HG03469 (cell line): Measurements from ENCODE around the gene PADI1.

ENCODE experiments used
- ATAC-seq: cut with Tn5 transposase; IDR thresholded peaks from one replicate; pipeline ENCODE4 v1.9.1; 2021; ENCODE audit warnings: mild to moderate bottlenecking, moderate library complexity, moderate number of reproducible peaks; ENCODE audit not compliant: unreplicated experiment

PADI1 gene

DNA sequence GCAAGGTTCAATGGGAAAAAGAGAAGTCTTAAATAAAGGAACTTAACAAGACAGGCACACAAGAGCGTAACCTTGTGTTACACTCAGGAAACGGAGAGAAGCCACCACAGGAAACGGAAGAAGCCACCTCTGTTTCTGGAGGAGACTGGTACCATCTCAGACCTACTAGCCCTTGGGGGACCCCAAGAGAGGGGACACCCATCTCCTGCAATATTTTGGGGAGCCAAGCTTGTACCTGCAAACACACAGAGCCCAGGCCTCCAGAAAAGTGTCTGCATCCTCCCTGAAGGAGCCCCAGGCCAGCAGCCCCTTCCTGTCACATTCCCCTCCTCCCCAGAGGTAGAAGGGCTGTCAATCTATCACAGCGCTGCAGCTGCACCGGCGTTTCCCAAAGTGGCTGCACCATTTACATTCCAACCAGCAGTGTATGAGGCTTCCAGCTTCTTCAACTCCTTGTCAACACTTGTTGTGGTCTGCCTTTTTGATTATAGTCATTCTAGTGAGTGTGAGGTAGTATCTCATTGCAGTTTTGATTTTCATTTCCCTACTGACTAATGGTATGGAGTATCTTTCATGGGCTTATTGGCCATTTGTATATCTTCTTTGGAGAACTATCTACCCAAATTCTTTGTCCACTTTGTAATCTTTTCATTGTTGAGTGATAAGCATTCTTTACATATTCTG is 23.0 kb upstream of the PADI1 start:
- ATAC-seq = no peak

DNA sequence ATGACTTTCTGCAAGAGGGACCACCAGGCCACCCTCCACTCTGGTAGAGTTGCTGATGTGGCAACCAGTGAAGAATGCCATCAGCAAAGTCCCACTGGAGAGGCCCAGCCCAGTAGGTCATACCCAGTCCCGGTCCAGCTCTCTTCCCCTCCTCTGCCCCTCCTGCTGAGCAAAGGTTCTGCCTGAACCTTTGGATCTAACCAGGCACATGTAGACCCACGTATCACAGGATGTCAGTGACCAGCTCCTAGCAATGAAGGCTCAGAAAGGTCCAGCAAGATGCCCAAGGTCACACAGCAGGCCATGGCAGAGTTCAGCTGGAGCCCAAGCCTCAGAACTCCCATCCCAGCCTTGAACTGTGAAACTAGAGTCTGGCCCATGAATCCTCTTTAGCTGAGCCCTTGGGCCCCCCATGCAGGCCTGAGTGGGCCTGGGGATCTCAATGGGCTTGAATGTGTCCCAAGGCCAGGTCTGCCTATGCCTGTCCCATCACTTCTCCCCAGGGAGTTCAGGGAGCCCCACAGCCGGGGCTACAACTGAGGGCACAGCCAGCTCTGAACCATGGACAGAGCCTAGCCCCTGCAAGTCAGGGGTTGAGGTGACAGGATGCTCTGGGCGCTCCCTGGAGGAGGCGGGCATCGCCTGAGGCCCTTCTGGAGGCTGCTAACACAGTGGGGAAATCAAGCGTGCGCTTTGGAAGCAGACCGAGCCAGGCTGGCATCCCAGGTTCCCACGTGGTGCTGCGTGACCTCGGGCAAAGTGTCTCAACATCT is 21.4 kb upstream of the PADI1 start:
- no peak for ATAC-seq

DNA sequence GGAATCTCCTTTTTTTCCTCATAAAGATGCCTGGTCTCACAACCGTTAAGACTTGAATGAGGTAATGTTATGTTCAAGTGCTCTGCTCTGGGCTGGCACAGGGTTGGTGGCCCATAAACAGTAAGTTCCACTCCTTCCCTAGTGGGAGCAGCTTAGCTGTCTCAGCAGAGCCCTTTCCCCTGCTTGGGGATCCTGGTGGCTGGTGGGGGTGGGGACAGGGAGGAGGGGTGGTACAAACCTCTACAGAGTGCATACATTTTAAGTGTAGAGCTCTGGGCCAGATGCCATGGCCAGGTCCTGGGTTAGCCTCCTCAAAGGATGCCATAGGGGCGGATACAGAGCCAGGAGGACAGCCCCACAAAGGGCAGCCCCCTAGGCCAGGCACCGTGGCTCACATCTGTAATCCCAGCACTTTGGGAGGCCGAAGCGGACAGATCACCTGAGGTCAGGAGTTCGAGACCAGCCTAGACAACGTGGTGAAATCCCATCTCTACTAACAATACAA is 20.7 kb upstream of the PADI1 start:
- ATAC-seq = no peak

DNA sequence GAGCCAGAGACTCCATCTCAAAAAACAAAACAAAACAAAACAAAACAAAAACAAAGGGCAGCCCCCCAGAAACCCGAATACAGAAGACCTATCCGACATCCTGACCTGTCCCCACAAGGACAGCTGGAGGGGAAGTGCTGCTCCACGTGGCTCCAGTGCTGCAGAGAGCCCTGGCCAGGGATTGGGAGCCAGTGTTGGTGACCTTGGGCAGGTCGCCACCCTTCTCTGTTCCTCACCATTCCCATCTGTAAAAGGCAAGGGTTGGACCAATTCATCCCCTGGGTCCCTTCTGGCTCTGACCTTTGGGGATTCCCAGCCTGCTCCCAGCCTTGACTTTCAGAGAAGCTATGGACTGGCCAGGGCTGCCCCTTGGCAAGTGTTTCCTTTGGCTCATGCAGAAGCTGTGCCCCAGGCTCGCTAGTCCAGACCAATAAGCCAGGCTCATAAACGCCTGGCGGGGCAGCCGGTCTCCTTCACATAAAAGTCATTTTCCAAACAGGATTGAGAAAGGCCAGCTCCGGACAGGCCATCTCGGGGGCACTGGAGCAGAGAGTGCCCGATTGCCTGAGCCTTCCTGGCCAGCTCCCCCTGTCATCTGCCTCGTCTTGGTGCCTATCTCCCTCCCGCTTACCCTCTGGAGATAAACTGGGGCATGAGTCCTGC is 20.0 kb upstream of the PADI1 start:
- no peak for ATAC-seq

DNA sequence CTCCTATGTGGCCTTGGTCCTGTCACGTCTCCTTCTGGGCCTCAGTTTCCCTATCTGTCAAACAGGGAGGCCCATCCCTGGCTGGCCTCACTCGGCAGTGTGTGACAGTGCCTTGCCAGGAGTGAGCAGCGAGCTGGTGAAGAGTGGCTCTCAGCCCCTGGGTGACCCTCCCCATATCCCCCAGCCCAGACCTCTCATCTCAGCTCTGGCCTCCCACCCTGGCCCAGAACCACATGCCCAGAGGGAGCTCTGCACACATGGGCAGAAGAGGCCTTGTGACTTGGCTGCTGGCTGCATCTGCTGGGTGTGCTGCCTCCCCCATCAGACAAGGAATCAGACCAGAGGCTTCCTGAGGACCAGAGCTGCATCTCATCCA is 19.5 kb upstream of the PADI1 start:
- ATAC-seq = no peak

DNA sequence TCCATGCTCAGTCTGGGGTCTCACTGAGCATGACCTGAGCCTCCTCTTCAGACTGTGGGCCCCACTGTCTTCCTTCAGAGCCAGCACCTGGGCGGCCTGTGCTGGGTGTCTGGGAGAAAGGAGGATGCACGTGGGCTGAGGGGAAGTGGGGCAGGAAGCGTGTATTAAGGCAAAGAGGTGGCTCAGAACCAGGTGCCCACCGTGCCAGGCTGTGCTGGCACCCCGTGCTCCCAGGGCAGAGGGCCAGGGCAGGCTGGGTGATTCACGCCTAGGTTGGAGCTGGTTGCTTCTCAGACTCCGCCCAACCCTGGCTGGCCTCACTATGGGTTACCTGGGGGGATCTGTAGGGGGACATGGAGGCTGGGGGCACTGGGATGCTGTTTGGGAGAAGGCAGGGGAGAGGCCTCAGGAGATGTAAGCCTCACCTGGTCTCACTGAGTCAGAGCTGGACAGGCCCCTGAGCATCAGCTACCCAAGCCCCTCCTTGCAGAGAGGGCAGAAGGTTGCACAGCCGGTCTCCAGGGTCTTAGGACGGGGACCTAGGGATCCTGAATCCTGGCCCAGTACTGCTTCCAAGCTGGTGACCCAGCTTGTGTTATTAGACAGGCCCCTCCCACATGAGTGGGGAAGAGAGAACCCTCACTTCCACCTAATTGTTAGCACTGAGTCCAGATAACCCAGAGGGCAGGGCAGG is 18.6 kb upstream of the PADI1 start:
- ATAC-seq = no peak

DNA sequence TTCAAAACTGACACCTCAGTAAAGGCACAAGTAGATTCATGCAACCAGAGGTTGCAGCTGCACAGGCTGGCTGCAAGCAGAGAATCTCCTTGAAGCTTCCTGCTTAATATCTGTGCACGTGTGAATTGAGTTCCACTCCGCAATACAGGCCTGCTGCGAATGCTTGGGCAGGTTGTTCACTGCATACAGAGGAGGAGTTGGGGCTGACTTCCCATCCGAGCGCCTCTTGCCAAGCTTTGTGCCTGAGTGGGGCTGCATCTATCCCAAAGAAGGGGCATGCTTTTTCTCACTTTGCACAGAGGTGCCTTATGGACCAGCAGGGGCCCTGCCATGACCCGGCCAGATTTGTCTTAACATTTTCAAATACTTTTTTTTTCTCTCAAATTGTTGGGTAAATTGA is 17.9 kb upstream of the PADI1 start:
- no peak for ATAC-seq

DNA sequence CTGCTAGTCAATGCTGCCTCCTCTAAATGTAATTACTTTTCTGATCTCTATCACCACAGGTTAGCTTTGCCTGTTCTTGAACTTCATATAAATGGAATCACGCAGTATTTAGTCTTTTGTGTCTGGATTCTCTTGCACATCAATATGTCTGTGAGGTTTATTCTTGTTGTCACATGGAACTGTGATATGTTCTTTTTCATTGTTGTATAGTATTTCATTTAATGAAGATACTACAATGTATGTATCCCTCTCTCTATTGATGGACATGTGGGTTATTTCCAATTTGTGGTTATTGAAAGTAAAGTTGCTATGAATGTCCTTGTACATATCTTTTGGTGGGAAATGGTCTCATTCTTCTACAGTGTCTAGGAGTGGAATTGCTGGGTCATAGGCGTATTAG is 16.7 kb upstream of the PADI1 start:
- no peak for ATAC-seq

DNA sequence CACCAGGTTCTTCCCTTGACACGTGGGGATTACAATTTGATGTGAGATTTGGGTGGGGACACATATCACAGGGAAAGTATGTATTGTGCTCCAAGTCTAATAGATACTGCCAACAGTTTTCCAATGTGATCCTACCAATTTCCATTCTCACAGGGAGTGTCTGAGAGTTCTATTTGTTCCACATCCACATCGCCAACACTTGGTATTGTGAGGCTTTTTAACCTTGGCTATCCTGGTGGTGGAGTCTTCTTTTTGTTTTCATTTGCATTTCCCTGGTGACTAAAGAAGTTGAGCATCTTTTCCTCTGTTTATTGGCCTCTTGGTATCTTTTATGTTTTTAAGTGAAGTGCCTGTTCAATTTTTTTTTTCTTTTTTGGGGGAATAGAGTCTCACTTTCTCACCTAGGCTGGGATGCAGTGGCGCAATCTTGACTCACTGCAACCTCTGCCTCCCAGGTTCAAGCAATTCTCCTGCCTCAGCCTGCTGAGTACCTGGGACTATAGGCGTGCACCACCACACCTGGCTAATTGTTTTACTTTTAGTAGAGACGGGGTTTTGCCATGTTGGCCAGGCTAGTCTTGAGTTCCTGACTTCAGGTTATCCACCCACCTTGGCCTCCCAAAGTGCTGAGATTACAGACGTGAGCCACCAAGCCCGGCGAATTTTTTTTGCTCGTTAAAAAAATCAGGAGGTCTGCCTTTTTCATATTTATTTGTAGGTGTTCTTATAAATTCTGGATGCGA is 15.9 kb upstream of the PADI1 start:
- ATAC-seq = no peak

DNA sequence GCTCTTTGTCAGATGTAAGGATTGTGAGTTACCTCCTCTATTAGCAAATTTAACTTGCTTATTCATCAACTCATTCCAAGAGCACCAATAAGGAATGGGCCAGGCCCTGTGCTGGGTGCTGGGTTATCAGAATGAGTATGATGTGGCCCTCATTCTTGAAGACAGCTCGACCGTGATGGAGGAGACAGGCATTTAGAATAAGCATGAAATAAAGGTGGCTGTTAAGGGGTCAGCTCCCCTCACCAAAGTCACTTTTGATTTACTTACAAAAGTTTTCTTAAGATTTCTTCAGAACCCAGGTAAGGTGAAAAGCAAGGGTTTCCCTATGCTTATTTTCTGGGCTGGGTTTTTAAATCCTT is 15.3 kb upstream of the PADI1 start:
- no peak for ATAC-seq

DNA sequence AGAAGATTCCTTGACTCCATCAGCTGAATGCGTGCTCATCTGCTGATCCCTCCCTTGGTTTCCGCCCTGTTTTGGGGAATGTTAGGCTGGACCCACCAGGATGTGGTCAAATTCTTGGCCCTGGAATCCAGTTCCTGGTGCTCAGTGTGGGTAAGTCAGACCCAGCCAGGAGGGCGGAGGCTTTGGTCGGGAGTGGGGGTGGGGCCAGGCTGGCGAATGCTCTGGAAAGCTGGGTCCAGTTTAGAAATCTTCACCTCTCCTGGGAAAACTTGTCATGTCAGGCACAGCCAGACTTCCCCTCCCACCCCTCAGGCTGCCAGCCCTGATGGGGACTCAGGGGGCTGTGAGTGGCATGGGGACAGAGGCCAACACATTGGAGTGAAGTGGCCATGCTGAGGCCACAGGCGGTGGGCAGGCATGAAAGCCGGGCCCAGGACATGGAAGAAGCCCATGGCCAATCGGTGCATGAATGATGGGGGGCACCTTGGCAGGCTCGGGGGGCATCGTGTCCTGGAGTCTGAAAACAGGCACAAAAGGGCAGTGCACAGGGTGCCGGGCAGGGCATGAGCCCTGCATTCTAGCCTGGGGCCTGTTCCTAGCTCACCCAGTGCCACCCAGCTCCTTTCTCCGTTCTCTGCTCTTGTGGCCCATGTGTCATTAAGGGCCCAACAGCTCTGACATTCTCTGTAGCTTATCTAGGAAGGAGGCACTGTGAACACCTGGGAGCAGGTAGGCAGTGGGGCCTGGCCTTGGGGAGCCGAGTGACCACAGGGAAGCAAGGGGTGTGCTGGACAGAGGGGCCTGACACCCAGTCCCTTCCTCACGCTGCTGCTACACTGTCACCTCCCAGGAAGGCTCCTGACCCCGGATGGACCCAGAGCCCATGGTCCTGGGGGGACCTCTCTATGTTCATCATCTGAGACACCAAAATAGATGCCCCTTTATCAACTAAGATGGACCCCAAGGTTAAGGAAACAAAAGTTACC is 14.6 kb upstream of the PADI1 start:
- no peak for ATAC-seq

DNA sequence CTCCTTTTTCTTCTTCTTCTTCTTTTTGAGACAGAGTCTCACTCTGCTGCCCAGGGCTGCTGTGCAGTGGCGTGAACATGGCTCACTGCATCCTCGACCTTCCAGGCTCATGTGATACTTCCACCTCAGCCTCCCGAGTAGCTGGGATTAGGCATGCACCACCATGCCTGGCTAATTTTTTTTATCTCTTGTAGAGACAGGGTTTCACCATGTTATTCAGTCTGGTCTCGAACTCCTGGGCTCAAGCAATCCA is 13.0 kb upstream of the PADI1 start:
- ATAC-seq = no peak

DNA sequence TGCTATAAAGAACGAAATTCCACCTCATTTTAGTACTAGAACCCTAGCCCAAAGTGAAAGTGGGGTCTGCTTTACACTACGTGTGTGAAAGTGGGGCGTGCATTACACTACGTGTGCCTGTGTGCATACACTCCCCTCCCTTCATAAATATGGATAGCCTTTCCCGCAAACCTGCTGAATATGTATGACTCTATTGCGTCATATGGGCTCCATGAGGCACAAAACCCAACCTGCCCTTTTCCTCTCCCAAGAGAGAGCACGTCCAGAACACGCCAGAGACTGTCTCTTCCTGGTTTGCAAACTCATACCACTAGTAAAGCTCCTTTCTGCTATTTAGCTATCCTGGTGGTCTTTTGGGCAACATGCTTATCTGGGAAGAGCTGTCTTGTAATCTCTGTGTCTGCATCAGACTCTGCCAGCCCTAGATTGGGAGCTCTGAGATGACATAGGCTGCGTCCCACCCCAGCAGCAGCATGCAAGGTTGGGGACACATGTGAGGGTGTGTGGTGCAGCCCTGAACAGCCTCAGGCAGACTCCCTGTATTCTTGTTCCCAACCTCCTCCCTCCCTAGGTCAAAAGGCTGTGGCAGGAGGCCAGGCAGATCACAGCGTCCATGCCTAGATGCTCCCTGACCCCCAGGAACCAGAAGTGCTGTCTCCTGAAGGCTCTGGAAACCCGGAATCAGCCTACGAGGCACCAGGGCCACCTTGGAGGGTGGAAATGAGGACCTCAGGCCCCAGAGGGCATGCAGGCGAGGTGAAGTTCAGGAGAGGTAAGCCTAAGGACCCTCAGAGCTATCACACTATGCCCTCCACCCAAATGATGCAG is 12.3 kb upstream of the PADI1 start:
- ATAC-seq = no peak

DNA sequence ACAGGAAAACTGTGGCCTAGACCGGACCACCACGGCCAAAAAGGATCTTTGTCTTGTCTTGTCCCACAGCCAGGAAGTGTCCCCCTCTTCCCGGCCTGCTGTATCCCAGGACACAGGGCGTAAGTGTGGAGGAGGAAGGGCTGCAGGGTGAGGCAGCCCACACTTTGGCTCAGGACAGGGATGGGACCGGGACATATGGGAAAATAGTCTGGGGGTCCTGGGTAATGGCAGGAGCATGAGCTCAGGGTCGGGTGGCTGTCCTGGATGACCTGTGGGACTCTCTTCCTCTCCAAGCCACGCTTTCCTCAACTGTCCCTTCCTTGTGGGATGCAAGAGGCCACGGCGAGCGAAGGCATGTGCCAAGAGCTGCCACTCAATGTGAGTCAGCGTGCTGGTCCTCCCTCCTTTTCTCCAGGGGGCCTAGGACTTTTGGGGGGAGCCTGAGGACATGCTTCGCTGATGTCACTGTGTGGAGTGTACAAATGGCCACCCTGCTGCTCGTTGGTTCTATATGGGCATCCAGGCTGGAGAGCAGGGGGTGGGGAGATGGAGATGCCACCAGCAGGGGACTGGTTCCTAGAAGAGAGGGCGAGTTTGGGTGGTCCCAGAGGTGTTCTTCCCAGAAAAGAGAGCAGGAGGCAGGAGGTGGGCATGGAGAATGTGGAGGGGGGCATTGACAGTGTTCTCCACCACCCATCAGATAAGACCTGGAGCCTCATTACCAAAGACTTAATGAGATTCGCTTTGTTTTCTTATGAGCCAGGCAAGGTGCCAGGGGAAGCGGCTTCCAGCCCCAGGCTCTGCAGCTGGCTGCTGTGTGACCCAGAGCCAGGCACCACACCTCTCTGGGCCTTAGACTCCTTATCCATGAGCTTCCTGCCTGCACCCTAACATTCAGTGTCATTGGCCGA is 11.5 kb upstream of the PADI1 start:
- no peak for ATAC-seq

DNA sequence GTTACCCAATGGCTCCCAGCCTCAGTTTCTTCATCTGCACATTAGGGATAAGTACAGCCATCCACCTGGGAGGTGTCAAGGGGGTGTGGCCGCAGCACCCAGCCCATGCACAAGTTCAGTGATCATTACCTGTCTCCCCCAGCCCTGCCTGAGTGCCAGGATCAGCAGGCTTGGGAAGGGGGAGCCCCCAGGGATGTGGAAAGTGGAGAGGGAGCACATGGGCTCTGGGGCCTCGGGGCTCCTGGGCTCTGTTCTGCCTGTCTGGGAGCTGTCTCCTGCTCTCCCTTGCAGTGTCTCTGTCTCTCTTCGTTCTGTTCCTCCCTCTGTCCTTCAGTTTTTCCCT is 10.8 kb upstream of the PADI1 start:
- no peak for ATAC-seq

DNA sequence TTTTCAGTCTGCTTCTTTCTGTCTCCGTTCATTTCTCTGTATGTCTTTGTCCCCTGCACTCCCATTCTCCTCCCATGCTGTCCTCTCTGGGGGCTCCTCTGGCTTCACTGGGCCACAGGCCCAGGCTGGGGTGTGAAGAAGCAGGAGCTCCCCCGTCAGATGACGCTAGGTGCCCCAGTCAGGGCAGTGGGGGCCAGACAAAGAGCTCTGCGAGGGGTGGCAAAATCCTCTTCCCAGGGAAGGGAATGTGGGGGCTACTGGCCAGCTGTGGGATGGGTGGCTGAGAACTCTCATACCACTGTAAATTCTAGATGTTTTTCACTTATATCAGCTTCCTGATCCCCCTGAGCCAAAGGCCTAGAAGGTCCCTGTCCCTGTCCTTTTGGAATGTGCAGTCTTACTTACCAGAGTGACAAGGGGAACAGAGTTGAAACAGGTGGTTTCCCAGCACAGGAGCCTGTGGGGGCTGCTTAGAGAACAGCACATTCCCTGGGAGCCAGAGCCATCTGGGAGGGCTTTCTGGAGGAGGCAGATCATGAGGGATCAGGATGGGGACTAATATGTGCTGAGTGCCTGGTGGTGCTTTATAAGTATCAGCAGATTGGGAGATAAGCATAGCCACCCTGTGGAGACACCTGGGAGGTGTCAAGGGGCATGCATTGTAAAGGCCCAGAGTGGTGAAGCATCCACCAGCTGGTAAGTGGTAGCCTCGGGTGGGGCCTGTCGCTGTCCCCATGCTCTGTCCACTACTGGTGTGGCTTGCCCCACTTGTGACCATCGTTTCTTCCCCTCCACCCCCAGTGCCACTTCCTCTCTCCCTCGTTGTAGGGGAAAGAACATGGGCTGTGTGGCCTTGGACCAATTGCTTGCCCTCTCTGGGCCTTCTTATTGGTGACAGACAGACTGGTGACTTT is 10.1 kb upstream of the PADI1 start:
- no peak for ATAC-seq

DNA sequence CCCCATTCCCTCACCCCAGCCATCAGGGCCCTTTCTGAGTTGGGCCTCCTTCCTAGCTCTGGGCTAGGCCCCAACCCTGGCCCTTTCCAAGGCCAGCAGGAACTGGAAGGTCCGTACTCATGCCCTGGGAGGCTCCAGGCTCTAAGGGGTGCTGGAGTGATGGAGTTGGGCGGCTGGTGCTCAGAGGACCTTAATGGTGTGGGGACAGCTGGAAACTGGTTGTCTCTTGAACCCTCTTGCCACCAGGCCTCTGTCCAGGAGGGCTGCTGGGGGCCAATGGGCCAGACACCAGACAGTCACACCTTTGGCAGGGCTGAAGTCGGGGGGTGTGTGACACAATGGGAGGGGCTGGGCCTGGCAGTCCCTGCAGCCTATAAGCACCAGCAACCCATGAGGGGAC is 9.2 kb upstream of the PADI1 start:
- no peak for ATAC-seq
